Measurements from ENCODE around the gene AVPR2.

AVPR2 gene

GRCh38 chrX:153906126-153906917, 1.8 kb downstream of the AVPR2 start:
- H3K79me2 ChIP-seq (ENCODE audit: low read length): no peaks in the 10 kb centered on the region
- peaks cover 34% of the 10 kb centered on the region for H3K4me1 ChIP-seq (ENCODE audit: low read length)
- no peaks in the 10 kb centered on the region for H4K20me1 ChIP-seq (ENCODE audit: insufficient read depth, low read length)
- H3K9me3 ChIP-seq (ENCODE audit: insufficient read depth, low read length): no peaks in the 10 kb centered on the region
- no peaks in the 10 kb centered on the region for H3K27me3 ChIP-seq (ENCODE audit: low read depth, low read length)
- no peaks in the 10 kb centered on the region for H3K36me3 ChIP-seq (replicated peaks; ENCODE audit: low read depth, low read length)
- H3K4me3 ChIP-seq (ENCODE audit: low read length): no peak overlapping the region
- no peak overlapping the region for H3K9ac ChIP-seq (ENCODE audit: low read length)
- H3K27ac ChIP-seq (ENCODE audit: low read length): no peak overlapping the region
- H2AFZ ChIP-seq (ENCODE audit: low read depth, low read length): no peak overlapping the region
- H3K4me2 ChIP-seq (ENCODE audit: low read length): no peak overlapping the region
- no peak for TF ChIP-seq EZH2phosphoT487 (IDR thresholded peaks at IDR 0.05; ENCODE audit: low read depth)
- no peak for TF ChIP-seq CTCF (IDR thresholded peaks at IDR 0.05; ENCODE audit: low read depth, low read length)

GRCh38 chrX:153907456-153907855, 3.0 kb downstream of the AVPR2 start:
- H3K9me3 ChIP-seq (ENCODE audit: insufficient read depth, low read length): no peaks in the 10 kb centered on the region
- no peaks in the 10 kb centered on the region for H4K20me1 ChIP-seq (ENCODE audit: insufficient read depth, low read length)
- H3K4me3 ChIP-seq (ENCODE audit: low read length): no peak overlapping the region
- no peak for TF ChIP-seq CTCF (IDR thresholded peaks at IDR 0.05; ENCODE audit: low read depth, low read length)
- TF ChIP-seq EZH2phosphoT487 (IDR thresholded peaks at IDR 0.05; ENCODE audit: low read depth): no peak
- no peak overlapping the region for H3K9ac ChIP-seq (ENCODE audit: low read length)
- no peaks in the 10 kb centered on the region for H3K27me3 ChIP-seq (ENCODE audit: low read depth, low read length)
- H3K27ac ChIP-seq (ENCODE audit: low read length): no peak overlapping the region
- H3K4me2 ChIP-seq (ENCODE audit: low read length): no peak overlapping the region
- peaks cover 23% of the 10 kb centered on the region for H3K4me1 ChIP-seq (ENCODE audit: low read length)
- H3K36me3 ChIP-seq (replicated peaks; ENCODE audit: low read depth, low read length): peaks cover 4% of the 10 kb centered on the region
- H3K79me2 ChIP-seq (ENCODE audit: low read length): no peaks in the 10 kb centered on the region
- H2AFZ ChIP-seq (ENCODE audit: low read depth, low read length): no peak overlapping the region

GRCh38 chrX:153908219-153908860, 3.9 kb downstream of the AVPR2 start:
- Histone ChIP-seq H3K9me3 (ENCODE audit: insufficient read depth, low read length) (no peaks in the 10 kb centered on the region), H3K27me3 (ENCODE audit: low read depth, low read length) (no peaks in the 10 kb centered on the region), H3K36me3 (replicated peaks; ENCODE audit: low read depth, low read length) (peaks cover 5% of the 10 kb centered on the region), H3K4me2 (ENCODE audit: low read length) (no peak overlapping the region), H3K4me1 (ENCODE audit: low read length) (peaks cover 14% of the 10 kb centered on the region), H3K4me3 (ENCODE audit: low read length) (no peak overlapping the region), H3K27ac (ENCODE audit: low read length) (no peak overlapping the region), H2AFZ (ENCODE audit: low read depth, low read length) (no peak overlapping the region), H4K20me1 (ENCODE audit: insufficient read depth, low read length) (no peaks in the 10 kb centered on the region), H3K79me2 (ENCODE audit: low read length) (no peaks in the 10 kb centered on the region), H3K9ac (ENCODE audit: low read length) (no peak overlapping the region)
- TF ChIP-seq CTCF (IDR thresholded peaks at IDR 0.05; ENCODE audit: low read depth, low read length) (no peak), EZH2phosphoT487 (IDR thresholded peaks at IDR 0.05; ENCODE audit: low read depth) (no peak)
